K562 (cell line): ENCODE results near the gene SERAC1. TPM values are rescaled to one million over a fixed set of nuclear protein-coding genes. Genes with fewer than 3 reads are reported as not detected.

Experiments used
- ATAC-seq: fragments of 200-7000 bp; cut with Tn5 transposase; 3 replicates; pipeline ENCODE4 v1.9.1; 2020; ENCODE audit warnings: moderate library complexity
- BruUV-seq: library from RNA; stranded (reverse); fragments of 400-500 nt; replicated peaks from 2 replicates; lab custom pipeline; 2021; lab: Mats Ljungman, UMichigan
- CTCF ChIA-PET: fragments of 300-600 bp; formaldehyde crosslinking; extraction: SDS; loops from one replicate; lab custom pipeline; 2021; ENCODE audit warnings: low intra/inter-chr PET ratio; lab: Yijun Ruan, JAX
- POLR2A ChIA-PET: fragments of 300-600, 350-650 bp; sonication (Branson Sonifier 250); formaldehyde crosslinking; extraction: SDS; loops from one replicate; lab custom pipeline; 2021; ENCODE audit warnings: antibody characterized with exemption, inconsistent platforms; lab: Yijun Ruan, JAX
- DNase-seq, 4 experiments: peaks; one replicate each; pipeline versions ENCODE4 v3.0.0 to v3.0.0-alpha.2; 2011 to 2018; ENCODE audit warnings: low spot score in 3 of 4, mixed read lengths in 3 of 4; ENCODE audit errors: extremely low read depth in 1 of 4
- FAIRE-seq: peaks from 2 replicates; lab custom pipeline; 2011; peaks lifted over from hg19 to GRCh38; lab: Jason Lieb, UNC
- H2AFZ ChIP-seq: 2 replicates; pipeline ENCODE4 v1.6.0; 2011; ENCODE audit warnings: low read depth, low read length, control low read depth, inconsistent platforms
- H3K27ac ChIP-seq: fragments of 200-600 bp; 3 replicates; pipeline ENCODE4 v1.8.0; 2011; ENCODE audit warnings: low read depth, mild to moderate bottlenecking, control low read depth, inconsistent platforms, low read length, moderate library complexity, mixed read lengths; ENCODE audit errors: extremely low read depth
- H3K27me3 ChIP-seq, 2 experiments: fragments of 300-600 bp in 1 of 2; 2 replicates in 1 of 2; 3 replicates in 1 of 2; pipeline versions ENCODE4 v1.6.0 to v1.8.0; 2011; ENCODE audit warnings: inconsistent platforms in 2 of 2, low read length in 2 of 2, mild to moderate bottlenecking in 1 of 2, mixed read lengths in 1 of 2, moderate library complexity in 1 of 2; ENCODE audit not compliant: control insufficient read depth in 2 of 2, insufficient read depth in 2 of 2
- H3K36me3 ChIP-seq: fragments of 300-600 bp; 3 replicates; pipeline ENCODE4 v1.8.0; 2011; ENCODE audit warnings: mild to moderate bottlenecking, low read length, inconsistent platforms; ENCODE audit not compliant: control insufficient read depth, insufficient read depth
- H3K4me1 ChIP-seq, 2 experiments: fragments of 200-600 bp in 1 of 2; replicated peaks in 1 of 2; 2 replicates in 1 of 2; 3 replicates in 1 of 2; pipeline versions ENCODE4 v1.5.1 to v1.8.0; 2011; ENCODE audit warnings: inconsistent platforms in 2 of 2, low read length in 2 of 2, mild to moderate bottlenecking in 1 of 2, mixed read lengths in 1 of 2, moderate library complexity in 1 of 2; ENCODE audit not compliant: control insufficient read depth in 2 of 2, insufficient read depth in 2 of 2
- H3K4me2 ChIP-seq: 2 replicates; pipeline ENCODE4 v1.6.1; 2011; ENCODE audit warnings: low read length, control low read depth, inconsistent platforms, mixed read lengths; ENCODE audit not compliant: insufficient read depth
- H3K4me3 ChIP-seq: fragments of 200-600 bp; sonication (generic), shearing (Covaris generic); 2 replicates; pipeline ENCODE4 v1.5.1; 2016; ENCODE audit warnings: control low read depth, inconsistent platforms
- H3K79me2 ChIP-seq: fragments of 200-600 bp; 3 replicates; pipeline ENCODE4 v1.8.0; 2011; ENCODE audit warnings: low read length, inconsistent platforms; ENCODE audit not compliant: control insufficient read depth, insufficient read depth
- H3K9ac ChIP-seq, 2 experiments: 2 replicates each; pipeline versions ENCODE4 v1.6.0 to v1.6.1; 2011; ENCODE audit warnings: low read depth in 2 of 2, low read length in 2 of 2, control low read depth in 1 of 2, inconsistent platforms in 1 of 2, mild to moderate bottlenecking in 1 of 2, mixed read lengths in 1 of 2; ENCODE audit not compliant: insufficient read depth in 1 of 2
- H3K9me1 ChIP-seq: one replicate; pipeline ENCODE4 v1.6.0; 2011; ENCODE audit warnings: inconsistent platforms, mild to moderate bottlenecking, low read length, moderate library complexity; ENCODE audit not compliant: control insufficient read depth, insufficient read depth
- H3K9me3 ChIP-seq: replicated peaks from 2 replicates; pipeline ENCODE4 v1.5.1; 2011; ENCODE audit warnings: low read depth, low read length, inconsistent platforms; ENCODE audit not compliant: control insufficient read depth, insufficient read depth
- H4K20me1 ChIP-seq: replicated peaks from 2 replicates; pipeline ENCODE4 v1.6.1; 2011; ENCODE audit warnings: low read length, inconsistent platforms, mixed read lengths; ENCODE audit not compliant: control insufficient read depth, insufficient read depth
- BRD9 ChIP-seq: fragments of 450-650 bp; IDR thresholded peaks from 2 replicates; pipeline ENCODE4 v1.6.1; 2018; ENCODE audit warnings: low read depth; ENCODE audit not compliant: partially characterized antibody
- CHCHD3 ChIP-seq: fragments of 250-450 bp; sonication (Bioruptor Pico); IDR thresholded peaks from 2 replicates; pipeline ENCODE4 v2.1.2; 2022; ENCODE audit warnings: mild to moderate bottlenecking
- ESRRA ChIP-seq: fragments of 450-650 bp; IDR thresholded peaks from 2 replicates; pipeline ENCODE4 v1.6.1; 2014; ENCODE audit warnings: low read depth, mild to moderate bottlenecking, moderate library complexity, borderline replicate concordance
- ETV6 ChIP-seq, 3 experiments: fragments of 150-350 bp in 1 of 3; sonication (generic) in 1 of 3; formaldehyde crosslinking in 1 of 3; IDR thresholded peaks; 2 replicates each; pipeline versions ENCODE4 v1.6.1 to v1.8.0; 2014 to 2022; ENCODE audit warnings: borderline replicate concordance in 2 of 3, low read depth in 2 of 3, antibody characterized with exemption in 1 of 3, low read length in 1 of 3, mild to moderate bottlenecking in 1 of 3, missing genetic modification reagents in 1 of 3
- FOXJ3 ChIP-seq: sonication (generic); formaldehyde crosslinking; IDR thresholded peaks from 2 replicates; pipeline ENCODE4 v1.4.0; 2020; ENCODE audit warnings: mild to moderate bottlenecking, missing genetic modification reagents
- FOXP4 ChIP-seq: sonication (generic); formaldehyde crosslinking; IDR thresholded peaks from 2 replicates; pipeline ENCODE4 v1.8.0; 2022; ENCODE audit warnings: mild to moderate bottlenecking, missing genetic modification reagents, borderline replicate concordance
- FUS ChIP-seq: fragments of 200-400 bp; formaldehyde crosslinking; optimal IDR thresholded peaks from 2 replicates; pipeline ENCODE3; 2017; ENCODE audit warnings: low read depth, low read length
- HDAC3 ChIP-seq: fragments of 450-650 bp; IDR thresholded peaks from 2 replicates; pipeline ENCODE4 v1.6.1; 2018; ENCODE audit warnings: borderline replicate concordance, mild to moderate bottlenecking, moderate library complexity; ENCODE audit not compliant: partially characterized antibody
- MAFK ChIP-seq: IDR thresholded peaks from 2 replicates; pipeline ENCODE4 v1.6.1; 2011; ENCODE audit warnings: low read length, improper control_type of control experiment
- TARDBP ChIP-seq: fragments of 450-650 bp; IDR thresholded peaks from 2 replicates; pipeline ENCODE4 v1.6.1; 2016
- TCF3 ChIP-seq: sonication (generic); formaldehyde crosslinking; IDR thresholded peaks from 2 replicates; pipeline ENCODE4 v1.4.0; 2020; ENCODE audit warnings: mild to moderate bottlenecking, missing genetic modification reagents
- WGBS: fragments of 100-300 bp; shearing (Covaris generic); methylation state at CpG from one replicate; pipeline ENCODE4 v1.1.6; 2016; ENCODE audit warnings: low coverage, mixed read lengths; ENCODE audit not compliant: insufficient coverage; ENCODE audit errors: missing lambda C conversion rate; 5-methylcytosine and 5-hydroxymethylcytosine counted together
- in situ Hi-C: fragments of 300-500 bp; cut with MboI; formaldehyde crosslinking; loops from 4 replicates; pipeline ENCODE4 v1.15.0; 2018; ENCODE audit warnings: inconsistent platforms, mixed read lengths
- intact Hi-C: fragments of 100-400 bp; cut with micrococcal nuclease; formaldehyde crosslinking; loops from 2 replicates; pipeline ENCODE4 v1.14.2; 2022
- polyA plus RNA-seq, 8 experiments: library from polyadenylated mRNA; depleted of rRNA in 4 of 8; stranded (reverse) in 5 of 8; unstranded in 3 of 8; fragments of >200 nt; fragmentation: Nextera tagmentation in 2 of 8; fragmentation: Illumina TruSeq in 1 of 8; extraction: Ambion mirVana in 2 of 8; extraction: Trizol in 1 of 8; gene quantifications; 2 replicates each; pipeline versions ENCODE4 v1.2.1 to v1.2.3, GENCODE V29; 2011 to 2014; ENCODE audit warnings: inconsistent platforms in 1 of 8, missing spikeins in 1 of 8
- total RNA-seq, 7 experiments: library from RNA; depleted of rRNA in 6 of 7; stranded (reverse); fragments of >200 nt in 6 of 7; fragmentation: Illumina TruSeq in 2 of 7; extraction: Trizol in 2 of 7; gene quantifications; 2 replicates each; pipeline versions ENCODE4 v1.2.1 to v1.2.3, GENCODE V29; 2011 to 2021; ENCODE audit warnings: low replicate concordance in 1 of 7

The SERAC1 gene
- total and polyA plus RNA-seq, 9 of the 15 experiments (the other 6 are each of a cell fraction or from before 2014, with no cell fraction given) = 1.8 to 6.2 (median 2.8) TPM

GRCh38 chr6:158073776-158074175 lies 94.3 kb downstream of the SERAC1 start:
- ATAC-seq = no peak
- no peaks in the 10 kb centered on the region; the same call in 1 of the 2 replicates for H4K20me1 ChIP-seq
- no TSS peak for BruUV-seq
- CTCF ChIA-PET = interaction anchor here (2.8 kb wide), 1 partner anchor 92 kb away, joined by 12 read pairs; the partner anchor contains the start of gene SYNJ2
- H3K79me2 ChIP-seq = no peaks in the 10 kb centered on the region
- TF ChIP-seq CHCHD3 (CRISPR knock-in tag) (no peak), HDAC3 (no peak)
- TF ChIP-seq, all 486 proteins: peak for 0
- 85% methylated on average over 3 of the region's 3 CpGs for WGBS
- Histone ChIP-seq H3K9me3 (no peaks in the 10 kb centered on the region), H3K9me1 (peaks cover 3% of the 10 kb centered on the region), H3K27ac (no peak overlapping the region), H3K9ac (no peak overlapping the region), H2AFZ (no peak overlapping the region), H3K36me3 (peaks cover 60% of the 10 kb centered on the region), H3K27me3 (no peaks in the 10 kb centered on the region), H3K4me2 (no peak overlapping the region), H3K4me3 (no peak overlapping the region), H3K4me1 (peaks cover 4 to 9% of the 10 kb centered on the region in 2 experiments; a peak in 4 of 5 replicates)
- FAIRE-seq (no peak), DNase-seq (peak in 2 of 4 experiments; percentile 36 to 43)
- in situ Hi-C loops = no loop called here
- POLR2A ChIA-PET = interaction anchor here (0.7 to 1.3 kb wide), 5 partner anchors 11 to 84 kb away, joined by 3 to 6 read pairs (median 4); no protein-coding TSS in a partner anchor
- intact Hi-C loops = loop anchor here (2.0 to 5.0 kb wide), 3 partner anchors 46 to 317 kb away; no protein-coding TSS in a partner anchor

GRCh38 chr6:158072083-158072721 lies 95.9 kb downstream of the SERAC1 start:
- POLR2A ChIA-PET = interaction anchor here (0.5 to 1.2 kb wide), 7 partner anchors 12 to 511 kb away, joined by 3 to 5 read pairs (median 3); no protein-coding TSS in a partner anchor
- 16% methylated on average over 16 of the region's 16 CpGs for WGBS
- in situ Hi-C loops (no loop called here), intact Hi-C loops (loop anchor here (1.0 to 5.0 kb wide), 5 partner anchors 45 to 758 kb away; no protein-coding TSS in a partner anchor)
- Histone ChIP-seq H3K79me2 (no peaks in the 10 kb centered on the region), H3K4me2 (0 out of 2 replicates have a peak overlapping the region, but pooled peaks have one; percentile 1), H3K9me3 (no peaks in the 10 kb centered on the region), H3K9ac (no peak overlapping the region), H3K4me3 (no peak overlapping the region), H3K4me1 (peaks cover 4 to 15% of the 10 kb centered on the region in 2 experiments; a peak in 4 of 5 replicates), H4K20me1 (no peaks in the 10 kb centered on the region; the same call in 1 of the 2 replicates), H3K9me1 (peaks cover 3% of the 10 kb centered on the region), H3K36me3 (peaks cover 52% of the 10 kb centered on the region), H2AFZ (0 out of 2 replicates have a peak overlapping the region, but pooled peaks have one; percentile 7), H3K27ac (no peak overlapping the region; the same call in 2 of the 3 replicates), H3K27me3 (no peaks in the 10 kb centered on the region)
- CTCF ChIA-PET = interaction anchor here (0.6 to 2.8 kb wide), 6 partner anchors 37 to 758 kb away, joined by 3 to 12 read pairs (median 5); partner anchors contain the start of gene SYNJ2
- FAIRE-seq (peak; percentile 99), DNase-seq (peak; percentile 84 to 87 (median 86)), ATAC-seq (peak; percentile 95)
- no TSS peak for BruUV-seq
- TF ChIP-seq ESRRA (peak; percentile 36; the same call in 1 of the 2 replicates), FOXJ3 (CRISPR knock-in tag) (no peak), BRD9 (peak; percentile 46), FUS (no peak), TARDBP (peak; percentile 23; the same call in 1 of the 2 replicates), ETV6 (IDR thresholded peaks at IDR 0.05; ENCODE audit: borderline replicate concordance in 1 of 2, low read depth in 2 of 2, low read length in 1 of 2) (no peak), ETV6 (CRISPR knock-in tag; IDR thresholded peaks at IDR 0.05; ENCODE audit: borderline replicate concordance) (0 out of 2 replicates have a peak, but pooled peaks have one; percentile 49), TCF3 (CRISPR knock-in tag) (peak; percentile 64; the same call in 1 of the 2 replicates), FOXP4 (CRISPR knock-in tag) (peak; percentile 48; the same call in 1 of the 2 replicates), MAFK (peak; percentile 26; the same call in 1 of the 2 replicates)
